GM21723 (cell line): Measurements from ENCODE around the gene VWA5A.
"Not testable (repeated sequence)": the region's sequence is repeated elsewhere in the genome, so short reads cannot be mapped to it uniquely, and the experiment has no call there.

Experiments
- ATAC-seq: cut with Tn5 transposase; IDR thresholded peaks from one replicate; pipeline ENCODE4 v1.9.1; 2021; ENCODE audit warnings: mild to moderate bottlenecking, moderate library complexity; ENCODE audit not compliant: unreplicated experiment

VWA5A gene

GRCh38 chr11:124160986-124161385, 45.7 kb downstream of the VWA5A start:
- ATAC-seq, result no peak

GRCh38 chr11:124167826-124168231, 52.6 kb downstream of the VWA5A start:
- no peak for ATAC-seq

GRCh38 chr11:124168796-124169195, 53.5 kb downstream of the VWA5A start:
- no peak for ATAC-seq

GRCh38 chr11:124170315-124170714, 55.1 kb downstream of the VWA5A start:
- not testable (repeated sequence) for ATAC-seq

- no peak for ATAC-seq
Observed at GRCh38 chr11:124170801-124171586, 55.7 kb downstream of the VWA5A start.

- ATAC-seq, result no peak
Observed at GRCh38 chr11:124172101-124172500, 56.9 kb downstream of the VWA5A start.

- ATAC-seq, result no peak
Observed at GRCh38 chr11:124172599-124172998, 57.3 kb downstream of the VWA5A start.

GRCh38 chr11:124174001-124174583, 58.8 kb downstream of the VWA5A start:
- no peak for ATAC-seq

- no peak for ATAC-seq
Observed at GRCh38 chr11:124176925-124177715, 61.9 kb downstream of the VWA5A start.

GRCh38 chr11:124179310-124179709, 64.1 kb downstream of the VWA5A start:
- ATAC-seq, result no peak

GRCh38 chr11:124183068-124183467, 67.8 kb downstream of the VWA5A start, which contains the start of gene OR10D3:
Gene OR10D3 (plus strand): TSS chr11:124183345. CDS start chr11:124185270, 1,925 bp downstream.
- ATAC-seq, result no peak

- ATAC-seq, result no peak
Observed at GRCh38 chr11:124190298-124191139, 75.3 kb downstream of the VWA5A start.

- no peak for ATAC-seq
Observed at GRCh38 chr11:124193221-124194010, 78.2 kb downstream of the VWA5A start.

GRCh38 chr11:124194293-124195188, 79.3 kb downstream of the VWA5A start:
- no peak for ATAC-seq

GRCh38 chr11:124195189-124195734, 80.0 kb downstream of the VWA5A start:
- ATAC-seq, result peak; percentile 94
